ENCODE measurements around the gene MAP2K3.

DNA sequence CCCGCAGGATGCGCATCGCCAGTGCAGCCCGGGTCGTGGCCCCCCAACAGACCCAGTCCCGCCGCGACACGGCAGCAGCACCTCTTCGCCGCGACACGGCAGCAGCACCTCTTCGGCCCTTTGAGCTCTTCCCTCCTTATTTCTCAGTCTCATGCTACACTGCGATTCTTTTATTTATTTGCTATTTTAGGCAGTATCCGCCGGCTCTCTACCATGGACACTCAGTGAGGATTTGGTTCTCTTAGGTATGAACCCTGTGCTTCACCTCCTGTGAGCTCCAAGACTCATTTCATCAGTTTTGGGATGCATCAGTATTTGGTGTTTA, 8.3 kb upstream of the MAP2K3 start:
- TF ChIP-seq, protein P1, sequence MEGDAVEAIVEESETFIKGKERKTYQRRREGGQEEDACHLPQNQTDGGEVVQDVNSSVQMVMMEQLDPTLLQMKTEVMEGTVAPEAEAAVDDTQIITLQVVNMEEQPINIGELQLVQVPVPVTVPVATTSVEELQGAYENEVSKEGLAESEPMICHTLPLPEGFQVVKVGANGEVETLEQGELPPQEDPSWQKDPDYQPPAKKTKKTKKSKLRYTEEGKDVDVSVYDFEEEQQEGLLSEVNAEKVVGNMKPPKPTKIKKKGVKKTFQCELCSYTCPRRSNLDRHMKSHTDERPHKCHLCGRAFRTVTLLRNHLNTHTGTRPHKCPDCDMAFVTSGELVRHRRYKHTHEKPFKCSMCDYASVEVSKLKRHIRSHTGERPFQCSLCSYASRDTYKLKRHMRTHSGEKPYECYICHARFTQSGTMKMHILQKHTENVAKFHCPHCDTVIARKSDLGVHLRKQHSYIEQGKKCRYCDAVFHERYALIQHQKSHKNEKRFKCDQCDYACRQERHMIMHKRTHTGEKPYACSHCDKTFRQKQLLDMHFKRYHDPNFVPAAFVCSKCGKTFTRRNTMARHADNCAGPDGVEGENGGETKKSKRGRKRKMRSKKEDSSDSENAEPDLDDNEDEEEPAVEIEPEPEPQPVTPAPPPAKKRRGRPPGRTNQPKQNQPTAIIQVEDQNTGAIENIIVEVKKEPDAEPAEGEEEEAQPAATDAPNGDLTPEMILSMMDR (IDR thresholded peaks at IDR 0.05): no peak
- TF ChIP-seq POLR2A (IDR thresholded peaks at IDR 0.05): no peak

All from stomach (tissue), 4 donors.